Liver (tissue), 9 donors: ENCODE measurements around the gene PRICKLE1. TPM values are rescaled to one million over a fixed set of nuclear protein-coding genes. Genes with fewer than 3 reads are reported as not detected.

ENCODE experiments used
- DNase-seq: peaks from one replicate; pipeline ENCODE4 v3.0.0-alpha.2; 2017; ENCODE audit warnings: low spot score
- H3K27ac ChIP-seq, 2 donors: one replicate each; pipeline ENCODE4 v1.7.0; 2013; ENCODE audit warnings: inconsistent platforms in 2 of 2, low read length in 2 of 2, control low read depth in 1 of 2, low read depth in 1 of 2, mild to moderate bottlenecking in 1 of 2
- H3K27me3 ChIP-seq, 4 donors: one replicate each; pipeline versions ENCODE4 v1.6.1 to v1.7.0; 2013; ENCODE audit warnings: low read length in 3 of 4, inconsistent platforms in 1 of 4, mild to moderate bottlenecking in 1 of 4, moderate library complexity in 1 of 4; ENCODE audit not compliant: control insufficient read depth in 4 of 4, insufficient read depth in 4 of 4
- H3K36me3 ChIP-seq, 4 donors: one replicate each; pipeline versions ENCODE4 v1.6.1 to v1.7.0; 2013; ENCODE audit warnings: low read length in 3 of 4, mild to moderate bottlenecking in 3 of 4, low read depth in 1 of 4, moderate library complexity in 1 of 4; ENCODE audit not compliant: control insufficient read depth in 4 of 4, insufficient read depth in 3 of 4
- H3K4me1 ChIP-seq, 4 donors: one replicate each; pipeline versions ENCODE4 v1.6.1 to v1.7.0; 2013; ENCODE audit warnings: low read length in 3 of 4, mild to moderate bottlenecking in 3 of 4, moderate library complexity in 1 of 4; ENCODE audit not compliant: control insufficient read depth in 4 of 4, insufficient read depth in 4 of 4
- H3K4me3 ChIP-seq, 3 donors: one replicate each; pipeline versions ENCODE4 v1.6.1 to v1.7.0; 2013; ENCODE audit warnings: low read length in 3 of 3, control low read depth in 1 of 3, low read depth in 1 of 3, mild to moderate bottlenecking in 1 of 3
- H3K9ac ChIP-seq, 2 donors: one replicate each; pipeline ENCODE4 v1.7.0; 2013; ENCODE audit warnings: low read length in 2 of 2, mild to moderate bottlenecking in 2 of 2, moderate library complexity in 2 of 2, control low read depth in 1 of 2, low read depth in 1 of 2
- H3K9me3 ChIP-seq, 4 donors: one replicate each; pipeline versions ENCODE4 v1.6.1 to v1.7.0; 2013; ENCODE audit warnings: low read length in 3 of 4; ENCODE audit not compliant: control insufficient read depth in 4 of 4
- EGR1 ChIP-seq, 2 donors: IDR thresholded peaks; 2 replicates each; pipeline ENCODE4 v1.6.1; 2016 to 2018; ENCODE audit warnings: antibody characterized with exemption in 2 of 2, low read depth in 2 of 2
- FOXA1 ChIP-seq: IDR thresholded peaks from 2 replicates; pipeline ENCODE4 v1.6.1; 2016; ENCODE audit warnings: antibody characterized with exemption
- FOXA2 ChIP-seq: IDR thresholded peaks from 2 replicates; pipeline ENCODE4 v1.6.1; 2016; ENCODE audit warnings: antibody characterized with exemption
- GABPA ChIP-seq, 2 donors: IDR thresholded peaks in 1 of 2; conservative IDR thresholded peaks in 1 of 2; 2 replicates each; pipeline ENCODE4 v1.6.1; 2016; ENCODE audit warnings: antibody characterized with exemption in 2 of 2, mild to moderate bottlenecking in 1 of 2, moderate library complexity in 1 of 2
- HNF4A ChIP-seq, 2 donors: conservative IDR thresholded peaks; 2 replicates each; pipeline ENCODE4 v1.6.1; 2016; ENCODE audit warnings: antibody characterized with exemption in 2 of 2, mild to moderate bottlenecking in 2 of 2
- HNF4G ChIP-seq: IDR thresholded peaks from 2 replicates; pipeline ENCODE4 v1.6.1; 2016; ENCODE audit warnings: antibody characterized with exemption
- JUND ChIP-seq, 2 donors: IDR thresholded peaks; 2 replicates each; pipeline ENCODE4 v1.6.1; 2016; ENCODE audit warnings: antibody characterized with exemption in 2 of 2
- NR2F2 ChIP-seq: IDR thresholded peaks from 2 replicates; pipeline ENCODE4 v1.6.1; 2016; ENCODE audit warnings: antibody characterized with exemption
- RAD21 ChIP-seq, 2 donors: IDR thresholded peaks; 2 replicates each; pipeline ENCODE4 v1.6.1; 2016; ENCODE audit warnings: antibody characterized with exemption in 2 of 2, mild to moderate bottlenecking in 2 of 2
- RXRA ChIP-seq, 2 donors: IDR thresholded peaks; 2 replicates each; pipeline ENCODE4 v1.6.1; 2017 to 2018; ENCODE audit warnings: antibody characterized with exemption in 2 of 2, mild to moderate bottlenecking in 1 of 2
- SP1 ChIP-seq: IDR thresholded peaks from 2 replicates; pipeline ENCODE4 v1.6.1; 2018; ENCODE audit warnings: antibody characterized with exemption, mild to moderate bottlenecking
- TAF1 ChIP-seq: conservative IDR thresholded peaks from 2 replicates; pipeline ENCODE4 v1.6.1; 2016; ENCODE audit warnings: antibody characterized with exemption, mild to moderate bottlenecking
- YY1 ChIP-seq: IDR thresholded peaks from 2 replicates; pipeline ENCODE4 v1.6.1; 2016; ENCODE audit warnings: antibody characterized with exemption, mild to moderate bottlenecking
- WGBS: extraction: QIAGEN DNeasy Blood & Tissue Kit; methylation state at CpG from one replicate; pipeline ENCODE4 v1.1.7; 2013; 5-methylcytosine and 5-hydroxymethylcytosine counted together
- polyA plus RNA-seq, 2 donors: library from polyadenylated mRNA; stranded (reverse) in 1 of 2; unstranded in 1 of 2; fragments of 200-250 nt in 1 of 2; fragments of >200 nt in 1 of 2; fragmentation: Nextera tagmentation in 1 of 2; extraction: Ambion mirVana in 1 of 2; gene quantifications; one replicate each; pipeline versions ENCODE4 v1.2.1 to v1.2.3, GENCODE V29; 2013 to 2015
- total RNA-seq, 2 donors: library from RNA; depleted of rRNA; stranded (reverse); fragments of >200 nt; gene quantifications; one replicate each; pipeline ENCODE4 v1.2.3, GENCODE V29; 2014
- TF ChIP-seq, protein P1 (sequence below): fragments of 150-350 bp; IDR thresholded peaks from 2 replicates; pipeline ENCODE4 v1.5.1; 2017; ENCODE audit warnings: improper control_type of control experiment, low read depth, low read length; ENCODE audit not compliant: missing input control
- TF ChIP-seq, protein P2 (sequence below): IDR thresholded peaks from 2 replicates; pipeline ENCODE4 v1.6.1; 2016; ENCODE audit warnings: antibody characterized with exemption, mild to moderate bottlenecking
- TF ChIP-seq, protein P3 (sequence below): IDR thresholded peaks from 2 replicates; pipeline ENCODE4 v1.6.1; 2016; ENCODE audit warnings: antibody characterized with exemption
- TF ChIP-seq, protein P4 (sequence below): IDR thresholded peaks from 2 replicates; pipeline ENCODE4 v1.6.1; 2016; ENCODE audit warnings: antibody characterized with exemption
- TF ChIP-seq, protein P5 (sequence below): IDR thresholded peaks from 2 replicates; pipeline ENCODE4 v1.6.1; 2016; ENCODE audit warnings: antibody characterized with exemption
- donor health status: healthy.
- donor health status: healthy.
- donor health status: healthy.
- donor health status: healthy.
- donor health status: healthy.

The PRICKLE1 gene
- total and polyA plus RNA-seq, 4 donors = 0.59 to 5.7 (median 2.2) TPM

DNA sequence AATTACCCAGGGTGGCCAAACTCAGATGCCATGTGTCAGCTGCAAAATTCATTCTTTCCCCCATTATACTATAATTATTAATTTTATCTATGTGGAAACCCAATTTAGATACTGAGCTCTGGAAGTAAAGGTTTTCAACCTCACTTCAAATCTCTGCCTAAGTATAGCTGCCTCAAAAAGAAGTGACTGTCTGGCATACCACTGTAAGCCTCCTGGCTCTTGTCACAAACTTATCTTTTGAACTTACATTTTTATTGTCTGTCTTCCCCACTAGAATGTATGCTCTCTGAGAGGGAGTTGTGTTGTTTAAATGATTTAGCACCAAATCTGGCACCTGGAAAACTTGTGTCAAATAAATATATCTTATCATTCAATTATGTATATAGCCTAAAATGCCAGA, 16.1 kb upstream of the PRICKLE1 start:
- Histone ChIP-seq H3K9ac (no peak overlapping the region), H3K27ac (no peak overlapping the region), H3K9me3 (no peaks in the 10 kb centered on the region), H3K4me3 (no peak overlapping the region), H3K4me1 (no peaks in the 10 kb centered on the region), H3K36me3 (no peaks in the 10 kb centered on the region), H3K27me3 (peaks cover 0 to 8% (median 0%) of the 10 kb centered on the region in 4 donors)
- TF ChIP-seq RXRA (IDR thresholded peaks at IDR 0.05) (no peak), HNF4G (no peak), NR2F2 (no peak), EGR1 (IDR thresholded peaks at IDR 0.05; ENCODE audit: low read depth in 2 of 2) (no peak), GABPA (IDR thresholded peaks at IDR 0.05 in 1 of 2, conservative IDR thresholded peaks at IDR 0.05 in 1 of 2) (no peak), FOXA1 (no peak), HNF4A (conservative IDR thresholded peaks at IDR 0.05) (no peak), TAF1 (no peak), YY1 (no peak), SP1 (no peak), FOXA2 (no peak)
- TF ChIP-seq, protein P1, sequence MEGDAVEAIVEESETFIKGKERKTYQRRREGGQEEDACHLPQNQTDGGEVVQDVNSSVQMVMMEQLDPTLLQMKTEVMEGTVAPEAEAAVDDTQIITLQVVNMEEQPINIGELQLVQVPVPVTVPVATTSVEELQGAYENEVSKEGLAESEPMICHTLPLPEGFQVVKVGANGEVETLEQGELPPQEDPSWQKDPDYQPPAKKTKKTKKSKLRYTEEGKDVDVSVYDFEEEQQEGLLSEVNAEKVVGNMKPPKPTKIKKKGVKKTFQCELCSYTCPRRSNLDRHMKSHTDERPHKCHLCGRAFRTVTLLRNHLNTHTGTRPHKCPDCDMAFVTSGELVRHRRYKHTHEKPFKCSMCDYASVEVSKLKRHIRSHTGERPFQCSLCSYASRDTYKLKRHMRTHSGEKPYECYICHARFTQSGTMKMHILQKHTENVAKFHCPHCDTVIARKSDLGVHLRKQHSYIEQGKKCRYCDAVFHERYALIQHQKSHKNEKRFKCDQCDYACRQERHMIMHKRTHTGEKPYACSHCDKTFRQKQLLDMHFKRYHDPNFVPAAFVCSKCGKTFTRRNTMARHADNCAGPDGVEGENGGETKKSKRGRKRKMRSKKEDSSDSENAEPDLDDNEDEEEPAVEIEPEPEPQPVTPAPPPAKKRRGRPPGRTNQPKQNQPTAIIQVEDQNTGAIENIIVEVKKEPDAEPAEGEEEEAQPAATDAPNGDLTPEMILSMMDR = no peak
- TF ChIP-seq, protein P2, sequence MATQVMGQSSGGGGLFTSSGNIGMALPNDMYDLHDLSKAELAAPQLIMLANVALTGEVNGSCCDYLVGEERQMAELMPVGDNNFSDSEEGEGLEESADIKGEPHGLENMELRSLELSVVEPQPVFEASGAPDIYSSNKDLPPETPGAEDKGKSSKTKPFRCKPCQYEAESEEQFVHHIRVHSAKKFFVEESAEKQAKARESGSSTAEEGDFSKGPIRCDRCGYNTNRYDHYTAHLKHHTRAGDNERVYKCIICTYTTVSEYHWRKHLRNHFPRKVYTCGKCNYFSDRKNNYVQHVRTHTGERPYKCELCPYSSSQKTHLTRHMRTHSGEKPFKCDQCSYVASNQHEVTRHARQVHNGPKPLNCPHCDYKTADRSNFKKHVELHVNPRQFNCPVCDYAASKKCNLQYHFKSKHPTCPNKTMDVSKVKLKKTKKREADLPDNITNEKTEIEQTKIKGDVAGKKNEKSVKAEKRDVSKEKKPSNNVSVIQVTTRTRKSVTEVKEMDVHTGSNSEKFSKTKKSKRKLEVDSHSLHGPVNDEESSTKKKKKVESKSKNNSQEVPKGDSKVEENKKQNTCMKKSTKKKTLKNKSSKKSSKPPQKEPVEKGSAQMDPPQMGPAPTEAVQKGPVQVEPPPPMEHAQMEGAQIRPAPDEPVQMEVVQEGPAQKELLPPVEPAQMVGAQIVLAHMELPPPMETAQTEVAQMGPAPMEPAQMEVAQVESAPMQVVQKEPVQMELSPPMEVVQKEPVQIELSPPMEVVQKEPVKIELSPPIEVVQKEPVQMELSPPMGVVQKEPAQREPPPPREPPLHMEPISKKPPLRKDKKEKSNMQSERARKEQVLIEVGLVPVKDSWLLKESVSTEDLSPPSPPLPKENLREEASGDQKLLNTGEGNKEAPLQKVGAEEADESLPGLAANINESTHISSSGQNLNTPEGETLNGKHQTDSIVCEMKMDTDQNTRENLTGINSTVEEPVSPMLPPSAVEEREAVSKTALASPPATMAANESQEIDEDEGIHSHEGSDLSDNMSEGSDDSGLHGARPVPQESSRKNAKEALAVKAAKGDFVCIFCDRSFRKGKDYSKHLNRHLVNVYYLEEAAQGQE = no peak
- TF ChIP-seq, protein P3, sequence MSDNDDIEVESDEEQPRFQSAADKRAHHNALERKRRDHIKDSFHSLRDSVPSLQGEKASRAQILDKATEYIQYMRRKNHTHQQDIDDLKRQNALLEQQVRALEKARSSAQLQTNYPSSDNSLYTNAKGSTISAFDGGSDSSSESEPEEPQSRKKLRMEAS = no peak
- TF ChIP-seq, protein P4, sequence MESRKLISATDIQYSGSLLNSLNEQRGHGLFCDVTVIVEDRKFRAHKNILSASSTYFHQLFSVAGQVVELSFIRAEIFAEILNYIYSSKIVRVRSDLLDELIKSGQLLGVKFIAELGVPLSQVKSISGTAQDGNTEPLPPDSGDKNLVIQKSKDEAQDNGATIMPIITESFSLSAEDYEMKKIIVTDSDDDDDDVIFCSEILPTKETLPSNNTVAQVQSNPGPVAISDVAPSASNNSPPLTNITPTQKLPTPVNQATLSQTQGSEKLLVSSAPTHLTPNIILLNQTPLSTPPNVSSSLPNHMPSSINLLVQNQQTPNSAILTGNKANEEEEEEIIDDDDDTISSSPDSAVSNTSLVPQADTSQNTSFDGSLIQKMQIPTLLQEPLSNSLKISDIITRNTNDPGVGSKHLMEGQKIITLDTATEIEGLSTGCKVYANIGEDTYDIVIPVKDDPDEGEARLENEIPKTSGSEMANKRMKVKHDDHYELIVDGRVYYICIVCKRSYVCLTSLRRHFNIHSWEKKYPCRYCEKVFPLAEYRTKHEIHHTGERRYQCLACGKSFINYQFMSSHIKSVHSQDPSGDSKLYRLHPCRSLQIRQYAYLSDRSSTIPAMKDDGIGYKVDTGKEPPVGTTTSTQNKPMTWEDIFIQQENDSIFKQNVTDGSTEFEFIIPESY = no peak
- DNase-seq = no peak

DNA sequence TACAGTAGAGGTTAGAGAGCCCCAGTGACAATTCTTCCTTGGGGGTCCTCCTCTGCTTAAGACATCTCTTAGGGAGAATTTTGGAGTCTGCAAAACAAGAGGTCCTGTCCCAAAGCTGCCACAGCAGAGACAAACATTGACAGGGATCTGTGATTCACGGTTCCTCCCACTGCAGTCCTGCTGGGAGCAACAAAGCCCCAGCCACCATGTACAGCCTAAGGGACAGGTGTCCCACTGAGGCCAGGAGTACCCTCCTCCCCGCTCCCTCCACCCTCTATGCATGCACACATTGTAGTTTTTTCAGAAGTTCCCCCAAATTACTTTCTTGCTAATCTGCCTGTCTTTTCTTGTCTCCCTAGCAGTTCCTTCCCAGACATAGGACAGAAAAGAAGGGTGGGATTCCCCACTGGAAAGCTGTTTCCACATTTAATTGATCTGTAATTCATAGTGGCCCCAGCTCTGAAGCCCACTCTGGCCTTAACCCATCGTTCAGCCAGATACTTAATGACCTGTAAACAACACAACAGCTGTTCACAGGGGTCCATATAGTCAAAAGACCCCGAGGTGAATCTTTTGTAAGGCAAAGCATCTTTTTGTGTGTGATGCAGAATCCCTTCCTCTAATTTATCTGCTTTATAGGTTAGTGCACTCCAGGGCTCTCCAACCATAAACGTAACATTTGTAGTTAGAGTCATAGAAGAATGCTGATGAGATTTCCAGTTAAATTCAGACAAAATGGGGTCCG, 13.9 kb upstream of the PRICKLE1 start:
- no peaks in the 10 kb centered on the region for H3K36me3 ChIP-seq
- DNase-seq = no peak
- 43% methylated on average over 6 of the region's 6 CpGs for WGBS
- H3K27ac ChIP-seq = no peak overlapping the region
- no peak overlapping the region for H3K9ac ChIP-seq
- no peaks in the 10 kb centered on the region for H3K9me3 ChIP-seq
- H3K4me3 ChIP-seq = no peak overlapping the region
- peaks cover 0 to 7% (median 0%) of the 10 kb centered on the region in 4 donors for H3K27me3 ChIP-seq
- H3K4me1 ChIP-seq = no peaks in the 10 kb centered on the region
- TF ChIP-seq HNF4A (conservative IDR thresholded peaks at IDR 0.05) (no peak), TAF1 (no peak), GABPA (IDR thresholded peaks at IDR 0.05 in 1 of 2, conservative IDR thresholded peaks at IDR 0.05 in 1 of 2) (no peak), EGR1 (IDR thresholded peaks at IDR 0.05; ENCODE audit: low read depth in 2 of 2) (no peak), NR2F2 (no peak), FOXA2 (no peak), RXRA (IDR thresholded peaks at IDR 0.05) (no peak), FOXA1 (no peak), JUND (IDR thresholded peaks at IDR 0.05) (no peak), SP1 (no peak), RAD21 (IDR thresholded peaks at IDR 0.05) (no peak)
- TF ChIP-seq, protein P1 = no peak
- TF ChIP-seq, protein P5, sequence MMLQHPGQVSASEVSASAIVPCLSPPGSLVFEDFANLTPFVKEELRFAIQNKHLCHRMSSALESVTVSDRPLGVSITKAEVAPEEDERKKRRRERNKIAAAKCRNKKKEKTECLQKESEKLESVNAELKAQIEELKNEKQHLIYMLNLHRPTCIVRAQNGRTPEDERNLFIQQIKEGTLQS = no peak
- TF ChIP-seq, protein P3 = no peak
- TF ChIP-seq, protein P4 = no peak
